HepG2 (cell line): ENCODE results near the gene TLR3. TPM values are rescaled to one million over a fixed set of nuclear protein-coding genes. Genes with fewer than 3 reads are reported as not detected.
A peak's percentile ranks its signal among the peaks of the same experiment; 100 is the strongest.

Experiments used
- MED1 ChIP-seq: sonication (generic); formaldehyde crosslinking; IDR thresholded peaks from 2 replicates; pipeline ENCODE4 v1.4.0; 2020; ENCODE audit warnings: missing genetic modification reagents
- MTF2 ChIP-seq: sonication (generic); formaldehyde crosslinking; IDR thresholded peaks from 2 replicates; pipeline ENCODE4 v1.5.0; 2020; ENCODE audit warnings: missing genetic modification reagents, borderline replicate concordance
- NR2C2 ChIP-seq: sonication (generic); formaldehyde crosslinking; IDR thresholded peaks from 2 replicates; pipeline ENCODE4 v1.4.0; 2020; ENCODE audit warnings: missing genetic modification reagents, mild to moderate bottlenecking, moderate library complexity, borderline replicate concordance
- RAD21 ChIP-seq: fragments of 450-650 bp; formaldehyde crosslinking; IDR thresholded peaks from 2 replicates; pipeline ENCODE4 v1.5.0; 2020; ENCODE audit warnings: mild to moderate bottlenecking
- SMC3 ChIP-seq: IDR thresholded peaks from 2 replicates; pipeline ENCODE4 v1.6.1; 2011; ENCODE audit warnings: low read length, improper control_type of control experiment
- STAG1 ChIP-seq: sonication (generic); formaldehyde crosslinking; IDR thresholded peaks from 2 replicates; pipeline ENCODE4 v1.4.0; 2020; ENCODE audit warnings: missing genetic modification reagents
- polyA plus RNA-seq, 8 experiments: library from polyadenylated mRNA; depleted of rRNA in 3 of 8; stranded (reverse) in 7 of 8; unstranded in 1 of 8; fragments of >200 nt; fragmentation: Illumina TruSeq in 4 of 8; extraction: Trizol in 4 of 8; gene quantifications; 2 replicates each; pipeline versions ENCODE4 v1.2.1 to v1.2.3, GENCODE V29; 2011 to 2016; ENCODE audit warnings: low read depth in 4 of 8, missing spikeins in 1 of 8, mixed read lengths in 1 of 8; ENCODE audit not compliant: insufficient read depth in 1 of 8
- total RNA-seq, 5 experiments: library from RNA; depleted of rRNA; stranded (reverse); fragments of >200 nt; fragmentation: Illumina TruSeq; extraction: Trizol; gene quantifications; 2 replicates each; pipeline ENCODE4 v1.2.3, GENCODE V29; 2016; ENCODE audit warnings: low read depth in 1 of 5
- TF ChIP-seq, protein P1 (sequence below): sonication (generic); formaldehyde crosslinking; IDR thresholded peaks from 2 replicates; pipeline ENCODE4 v1.5.0; 2020; ENCODE audit warnings: mild to moderate bottlenecking, missing genetic modification reagents, moderate library complexity
- TF ChIP-seq, protein P2 (sequence below): sonication (generic); formaldehyde crosslinking; IDR thresholded peaks from 2 replicates; pipeline ENCODE4 v1.4.0; 2020; ENCODE audit warnings: missing genetic modification reagents
- TF ChIP-seq, protein P3 (sequence below): sonication (generic); formaldehyde crosslinking; IDR thresholded peaks from 2 replicates; pipeline ENCODE4 v1.5.0; 2020; ENCODE audit warnings: missing genetic modification reagents

Gene TLR3
- total and polyA plus RNA-seq, 2 of the 13 experiments (the other 11 are each of a cell fraction or from before 2014, with no cell fraction given), result 0.11 to 0.38 TPM

DNA sequence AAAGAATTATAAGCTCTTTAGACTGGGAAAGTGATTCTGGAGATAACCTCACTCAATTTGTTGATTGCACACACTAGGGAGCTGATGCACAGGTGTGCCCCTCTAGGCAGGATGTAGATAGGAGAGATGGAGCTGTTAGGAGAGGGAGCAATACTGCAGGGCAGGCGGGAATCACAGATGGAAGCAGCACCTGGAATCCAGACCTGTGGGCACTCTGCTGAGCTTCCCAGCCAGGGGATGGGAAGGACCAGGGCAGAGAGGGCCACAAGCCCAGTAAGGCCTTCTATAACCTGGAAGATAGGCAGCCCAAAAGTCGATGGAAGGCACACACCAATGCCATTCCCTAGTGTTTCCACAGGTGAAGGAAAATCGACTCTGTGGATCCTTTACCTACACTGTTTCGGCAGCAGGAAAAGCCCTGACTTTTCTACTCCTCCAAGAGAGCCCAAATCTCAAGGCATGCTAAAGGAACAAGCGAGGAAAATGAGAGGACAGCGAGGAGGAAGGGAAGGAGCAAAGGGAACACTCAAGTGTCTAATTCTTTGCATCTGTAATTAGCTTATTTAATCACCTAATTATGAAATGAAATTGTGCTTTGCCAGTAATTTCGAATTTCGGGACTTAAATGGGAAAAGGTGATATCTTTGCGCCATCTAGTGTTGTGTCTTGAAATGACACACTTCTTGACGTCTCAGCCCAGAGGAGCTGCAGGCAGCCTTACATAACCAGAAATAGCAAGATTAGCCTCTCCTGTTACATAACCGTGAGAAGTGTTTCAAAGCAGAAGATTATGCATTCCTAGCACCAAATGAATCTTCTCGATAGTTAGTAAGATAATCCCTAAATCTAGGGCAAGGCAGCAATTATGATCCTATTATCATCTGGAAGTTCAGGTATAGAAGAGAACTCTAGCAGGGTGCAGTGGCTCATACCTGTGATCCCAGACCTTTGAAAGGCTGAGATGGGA, 31.0 kb upstream of the TLR3 start (continued):
- TF ChIP-seq RAD21 (CRISPR knock-in tag) (peak; percentile 77), STAG1 (CRISPR knock-in tag) (peak; percentile 97), NR2C2 (CRISPR knock-in tag) (no peak), MTF2 (CRISPR knock-in tag) (0 out of 2 replicates have a peak, but pooled peaks have one; percentile 27), SMC3 (peak; percentile 69), MED1 (CRISPR knock-in tag) (no peak)
- TF ChIP-seq, protein P1, sequence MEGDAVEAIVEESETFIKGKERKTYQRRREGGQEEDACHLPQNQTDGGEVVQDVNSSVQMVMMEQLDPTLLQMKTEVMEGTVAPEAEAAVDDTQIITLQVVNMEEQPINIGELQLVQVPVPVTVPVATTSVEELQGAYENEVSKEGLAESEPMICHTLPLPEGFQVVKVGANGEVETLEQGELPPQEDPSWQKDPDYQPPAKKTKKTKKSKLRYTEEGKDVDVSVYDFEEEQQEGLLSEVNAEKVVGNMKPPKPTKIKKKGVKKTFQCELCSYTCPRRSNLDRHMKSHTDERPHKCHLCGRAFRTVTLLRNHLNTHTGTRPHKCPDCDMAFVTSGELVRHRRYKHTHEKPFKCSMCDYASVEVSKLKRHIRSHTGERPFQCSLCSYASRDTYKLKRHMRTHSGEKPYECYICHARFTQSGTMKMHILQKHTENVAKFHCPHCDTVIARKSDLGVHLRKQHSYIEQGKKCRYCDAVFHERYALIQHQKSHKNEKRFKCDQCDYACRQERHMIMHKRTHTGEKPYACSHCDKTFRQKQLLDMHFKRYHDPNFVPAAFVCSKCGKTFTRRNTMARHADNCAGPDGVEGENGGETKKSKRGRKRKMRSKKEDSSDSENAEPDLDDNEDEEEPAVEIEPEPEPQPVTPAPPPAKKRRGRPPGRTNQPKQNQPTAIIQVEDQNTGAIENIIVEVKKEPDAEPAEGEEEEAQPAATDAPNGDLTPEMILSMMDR, result peak; percentile 88
- TF ChIP-seq, protein P2, sequence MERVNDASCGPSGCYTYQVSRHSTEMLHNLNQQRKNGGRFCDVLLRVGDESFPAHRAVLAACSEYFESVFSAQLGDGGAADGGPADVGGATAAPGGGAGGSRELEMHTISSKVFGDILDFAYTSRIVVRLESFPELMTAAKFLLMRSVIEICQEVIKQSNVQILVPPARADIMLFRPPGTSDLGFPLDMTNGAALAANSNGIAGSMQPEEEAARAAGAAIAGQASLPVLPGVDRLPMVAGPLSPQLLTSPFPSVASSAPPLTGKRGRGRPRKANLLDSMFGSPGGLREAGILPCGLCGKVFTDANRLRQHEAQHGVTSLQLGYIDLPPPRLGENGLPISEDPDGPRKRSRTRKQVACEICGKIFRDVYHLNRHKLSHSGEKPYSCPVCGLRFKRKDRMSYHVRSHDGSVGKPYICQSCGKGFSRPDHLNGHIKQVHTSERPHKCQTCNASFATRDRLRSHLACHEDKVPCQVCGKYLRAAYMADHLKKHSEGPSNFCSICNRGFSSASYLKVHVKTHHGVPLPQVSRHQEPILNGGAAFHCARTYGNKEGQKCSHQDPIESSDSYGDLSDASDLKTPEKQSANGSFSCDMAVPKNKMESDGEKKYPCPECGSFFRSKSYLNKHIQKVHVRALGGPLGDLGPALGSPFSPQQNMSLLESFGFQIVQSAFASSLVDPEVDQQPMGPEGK, result no peak
- TF ChIP-seq, protein P3, sequence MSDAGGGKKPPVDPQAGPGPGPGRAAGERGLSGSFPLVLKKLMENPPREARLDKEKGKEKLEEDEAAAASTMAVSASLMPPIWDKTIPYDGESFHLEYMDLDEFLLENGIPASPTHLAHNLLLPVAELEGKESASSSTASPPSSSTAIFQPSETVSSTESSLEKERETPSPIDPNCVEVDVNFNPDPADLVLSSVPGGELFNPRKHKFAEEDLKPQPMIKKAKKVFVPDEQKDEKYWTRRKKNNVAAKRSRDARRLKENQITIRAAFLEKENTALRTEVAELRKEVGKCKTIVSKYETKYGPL, result peak; percentile 99
